Measurements from ENCODE around the gene MKLN1.

MKLN1 gene

DNA sequence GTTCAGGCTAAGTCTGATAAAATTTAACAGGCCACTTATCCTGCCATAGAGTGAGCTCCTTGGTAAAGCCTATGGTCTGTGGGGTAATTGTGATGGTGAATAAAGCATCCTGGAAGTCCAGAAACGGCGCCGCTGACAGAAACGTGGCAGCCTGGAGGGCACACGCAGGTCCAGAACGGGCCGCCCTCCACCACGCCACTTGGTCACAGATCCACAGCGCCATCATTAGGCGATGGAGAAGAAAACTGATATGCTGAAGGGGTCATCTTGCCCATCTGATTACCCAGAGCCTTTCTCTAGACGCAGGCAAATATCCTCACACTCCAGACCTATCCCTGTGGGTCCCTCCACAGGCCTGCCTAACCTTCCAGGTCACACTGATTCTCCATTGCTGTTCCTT is 190.9 kb downstream of the MKLN1 start:
- Histone ChIP-seq H3K4me2 (ENCODE audit: low read length) (no peak overlapping the region), H2BK5ac (ENCODE audit: low read length) (no peak overlapping the region), H4K5ac (ENCODE audit: low read length) (no peak overlapping the region), H3K36me3 (ENCODE audit: control insufficient read depth, insufficient read depth, low read length) (no peaks in the 10 kb centered on the region), H3K79me1 (ENCODE audit: low read length) (peaks cover 2% of the 10 kb centered on the region), H3K4me1 (ENCODE audit: control insufficient read depth, low read depth, low read length) (peaks cover 1% of the 10 kb centered on the region), H3K79me2 (ENCODE audit: control insufficient read depth, insufficient read depth, low read length) (peaks cover 80% of the 10 kb centered on the region), H3K56ac (ENCODE audit: low read length) (no peak overlapping the region), H3K27ac (ENCODE audit: low read depth, low read length) (peak overlapping the region; percentile 31), H3K4me3 (ENCODE audit: low read length) (no peak overlapping the region), H4K8ac (ENCODE audit: low read depth, low read length) (no peak overlapping the region), H3K23ac (ENCODE audit: low read length) (no peak overlapping the region), H2BK15ac (replicated peaks; ENCODE audit: low read depth) (peak overlapping the region; percentile 19), H2BK120ac (ENCODE audit: low read depth, low read length) (no peak overlapping the region), H3K9ac (ENCODE audit: low read length) (peak overlapping the region; percentile 21), H2AK5ac (ENCODE audit: low read length) (peak overlapping the region; percentile 69), H3K27me3 (ENCODE audit: insufficient read depth, low read length, poor library complexity) (no peaks in the 10 kb centered on the region), H3K18ac (ENCODE audit: low read length) (peak overlapping the region; percentile 21), H3K4ac (ENCODE audit: low read depth, low read length) (no peak overlapping the region)
- no CpG with 5 or more reads among the region's 11 CpGs for WGBS (ENCODE audit: extremely low coverage, insufficient coverage, low lambda C conversion rate)
- DNase-seq: no peak

DNA sequence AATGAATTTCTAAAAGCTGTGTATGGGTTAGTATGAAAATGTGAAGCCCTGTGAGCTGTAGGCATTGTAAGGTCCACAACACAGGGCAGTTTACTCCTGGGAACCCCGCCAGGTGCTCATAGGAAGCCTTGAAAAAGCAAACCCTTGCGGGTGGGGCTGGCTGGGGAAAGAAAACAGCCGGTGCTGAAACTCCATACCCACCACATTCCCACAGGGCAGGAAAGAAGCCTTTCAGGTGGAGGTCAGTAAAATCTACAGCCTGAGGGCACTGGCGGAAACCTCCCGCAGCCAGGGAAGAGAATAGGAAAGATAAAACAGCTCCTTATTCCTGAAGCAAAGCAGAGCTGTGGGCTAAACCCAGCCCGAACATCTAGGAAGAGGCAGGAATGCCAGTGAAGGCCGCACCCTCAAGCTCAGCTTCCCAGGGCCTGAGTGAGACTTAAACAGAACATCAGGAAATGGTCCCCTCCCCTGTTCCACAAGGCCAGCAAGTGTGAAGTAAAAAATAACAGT is 194.0 kb downstream of the MKLN1 start:
- Histone ChIP-seq H3K56ac (ENCODE audit: low read length) (peak overlapping the region; percentile 44), H4K5ac (ENCODE audit: low read length) (no peak overlapping the region), H3K27me3 (ENCODE audit: insufficient read depth, low read length, poor library complexity) (no peaks in the 10 kb centered on the region), H2BK15ac (replicated peaks; ENCODE audit: low read depth) (no peak overlapping the region), H3K79me2 (ENCODE audit: control insufficient read depth, insufficient read depth, low read length) (peaks cover 79% of the 10 kb centered on the region), H3K79me1 (ENCODE audit: low read length) (no peaks in the 10 kb centered on the region), H3K36me3 (ENCODE audit: control insufficient read depth, insufficient read depth, low read length) (no peaks in the 10 kb centered on the region), H3K4ac (ENCODE audit: low read depth, low read length) (no peak overlapping the region), H3K18ac (ENCODE audit: low read length) (no peak overlapping the region), H3K23ac (ENCODE audit: low read length) (no peak overlapping the region), H3K27ac (ENCODE audit: low read depth, low read length) (peak overlapping the region; percentile 31), H2BK5ac (ENCODE audit: low read length) (no peak overlapping the region), H3K9ac (ENCODE audit: low read length) (no peak overlapping the region), H3K4me1 (ENCODE audit: control insufficient read depth, low read depth, low read length) (peaks cover 1% of the 10 kb centered on the region), H3K4me3 (ENCODE audit: low read length) (no peak overlapping the region), H4K8ac (ENCODE audit: low read depth, low read length) (no peak overlapping the region), H3K4me2 (ENCODE audit: low read length) (no peak overlapping the region), H2BK120ac (ENCODE audit: low read depth, low read length) (no peak overlapping the region), H2AK5ac (ENCODE audit: low read length) (no peak overlapping the region)
- no CpG with 5 or more reads among the region's 7 CpGs for WGBS (ENCODE audit: extremely low coverage, insufficient coverage, low lambda C conversion rate)
- DNase-seq: peak; percentile 91

DNA sequence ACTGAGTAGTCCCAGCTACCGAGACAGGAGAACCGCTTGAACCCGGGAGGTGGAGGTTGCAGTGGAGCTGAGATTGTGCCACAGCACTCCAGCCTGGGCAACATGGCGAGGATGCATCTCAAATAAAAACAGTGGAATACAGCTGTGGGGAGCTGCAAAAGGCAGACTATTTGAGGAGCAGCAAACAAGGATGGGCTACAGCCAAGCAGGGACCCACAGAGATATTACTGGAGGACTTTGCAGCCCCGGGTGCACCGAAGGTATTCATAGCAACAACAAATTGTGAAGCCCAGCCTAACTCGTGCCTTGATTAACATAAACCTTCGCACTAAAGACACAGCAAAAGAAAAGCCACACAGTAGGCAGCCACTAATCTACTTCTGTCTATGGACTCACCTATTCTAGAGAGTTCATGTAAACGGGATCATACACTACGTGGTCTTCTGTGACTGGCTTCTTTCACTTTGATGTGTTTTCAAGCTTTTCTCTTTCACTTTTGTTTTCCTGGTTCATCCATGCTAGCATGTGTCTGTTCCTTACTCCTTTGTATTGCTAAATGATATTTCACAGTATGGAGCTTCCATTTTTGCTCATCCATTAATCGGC is 194.8 kb downstream of the MKLN1 start:
- H3K4ac ChIP-seq (ENCODE audit: low read depth, low read length): no peak overlapping the region
- H3K27ac ChIP-seq (ENCODE audit: low read depth, low read length): peak overlapping the region; percentile 37
- no peak overlapping the region for H3K4me3 ChIP-seq (ENCODE audit: low read length)
- no peak overlapping the region for H4K5ac ChIP-seq (ENCODE audit: low read length)
- H3K56ac ChIP-seq (ENCODE audit: low read length): peak overlapping the region; percentile 44
- H3K79me1 ChIP-seq (ENCODE audit: low read length): no peaks in the 10 kb centered on the region
- H3K79me2 ChIP-seq (ENCODE audit: control insufficient read depth, insufficient read depth, low read length): peaks cover 77% of the 10 kb centered on the region
- no peak overlapping the region for H2BK15ac ChIP-seq (replicated peaks; ENCODE audit: low read depth)
- no peak overlapping the region for H2BK120ac ChIP-seq (ENCODE audit: low read depth, low read length)
- no peaks in the 10 kb centered on the region for H3K27me3 ChIP-seq (ENCODE audit: insufficient read depth, low read length, poor library complexity)
- H4K8ac ChIP-seq (ENCODE audit: low read depth, low read length): no peak overlapping the region
- H3K9ac ChIP-seq (ENCODE audit: low read length): no peak overlapping the region
- no peak overlapping the region for H3K18ac ChIP-seq (ENCODE audit: low read length)
- H2BK5ac ChIP-seq (ENCODE audit: low read length): no peak overlapping the region
- H3K4me2 ChIP-seq (ENCODE audit: low read length): no peak overlapping the region
- no CpG with 5 or more reads among the region's 11 CpGs for WGBS (ENCODE audit: extremely low coverage, insufficient coverage, low lambda C conversion rate)
- no peaks in the 10 kb centered on the region for H3K36me3 ChIP-seq (ENCODE audit: control insufficient read depth, insufficient read depth, low read length)
- H2AK5ac ChIP-seq (ENCODE audit: low read length): no peak overlapping the region
- H3K23ac ChIP-seq (ENCODE audit: low read length): no peak overlapping the region
- no peak for DNase-seq
- H3K4me1 ChIP-seq (ENCODE audit: control insufficient read depth, low read depth, low read length): peaks cover 1% of the 10 kb centered on the region

DNA sequence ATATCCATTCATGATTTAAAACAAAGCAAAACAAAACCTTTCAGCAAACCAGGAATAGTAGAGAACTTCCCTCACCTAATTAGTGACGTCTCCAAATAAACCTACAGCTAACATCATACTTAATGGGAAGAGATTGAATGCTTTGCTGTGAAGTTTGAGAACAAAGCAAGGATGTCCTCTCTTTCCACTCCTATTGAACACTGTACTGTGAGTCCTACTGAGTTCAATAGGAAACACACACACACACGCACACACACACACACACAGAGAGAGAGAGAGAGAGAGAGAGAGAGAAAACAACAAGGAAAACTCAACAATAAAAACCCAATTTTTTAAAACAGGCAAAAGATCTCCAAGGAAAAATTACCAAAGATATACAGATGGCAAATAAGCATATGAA is 196.4 kb downstream of the MKLN1 start:
- Histone ChIP-seq H3K4me3 (ENCODE audit: low read length) (no peak overlapping the region), H3K4ac (ENCODE audit: low read depth, low read length) (no peak overlapping the region), H3K4me2 (ENCODE audit: low read length) (no peak overlapping the region), H3K79me1 (ENCODE audit: low read length) (no peaks in the 10 kb centered on the region), H3K9ac (ENCODE audit: low read length) (no peak overlapping the region), H3K27ac (ENCODE audit: low read depth, low read length) (no peak overlapping the region), H4K8ac (ENCODE audit: low read depth, low read length) (no peak overlapping the region), H3K56ac (ENCODE audit: low read length) (no peak overlapping the region), H2AK5ac (ENCODE audit: low read length) (no peak overlapping the region), H3K36me3 (ENCODE audit: control insufficient read depth, insufficient read depth, low read length) (no peaks in the 10 kb centered on the region), H3K18ac (ENCODE audit: low read length) (no peak overlapping the region), H2BK120ac (ENCODE audit: low read depth, low read length) (no peak overlapping the region), H3K23ac (ENCODE audit: low read length) (no peak overlapping the region), H4K5ac (ENCODE audit: low read length) (no peak overlapping the region), H2BK5ac (ENCODE audit: low read length) (no peak overlapping the region), H3K79me2 (ENCODE audit: control insufficient read depth, insufficient read depth, low read length) (peaks cover 76% of the 10 kb centered on the region), H3K4me1 (ENCODE audit: control insufficient read depth, low read depth, low read length) (peaks cover 3% of the 10 kb centered on the region), H2BK15ac (replicated peaks; ENCODE audit: low read depth) (no peak overlapping the region), H3K27me3 (ENCODE audit: insufficient read depth, low read length, poor library complexity) (no peaks in the 10 kb centered on the region)
- DNase-seq: no peak
- WGBS (ENCODE audit: extremely low coverage, insufficient coverage, low lambda C conversion rate): no CpG with 5 or more reads among the region's 2 CpGs

DNA sequence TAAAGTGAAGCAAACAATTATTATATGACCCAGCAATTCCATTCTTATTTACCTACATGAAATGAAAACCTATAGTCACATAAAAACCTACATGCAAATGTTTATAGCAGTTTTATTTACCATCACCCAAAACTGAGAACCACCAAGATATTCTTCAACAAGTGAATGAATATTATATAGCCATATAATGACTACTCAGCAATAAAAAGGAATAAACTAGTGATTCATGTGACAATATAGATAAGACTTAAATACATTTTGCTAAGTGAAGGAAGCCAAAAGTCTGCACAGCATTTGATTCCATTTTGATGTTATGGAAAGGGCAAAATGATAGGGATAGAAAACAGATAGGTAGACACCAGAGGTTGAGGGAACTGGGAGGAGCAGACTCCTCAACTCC is 197.0 kb downstream of the MKLN1 start:
- no peak overlapping the region for H3K9ac ChIP-seq (ENCODE audit: low read length)
- H3K4me3 ChIP-seq (ENCODE audit: low read length): no peak overlapping the region
- no peak overlapping the region for H2BK15ac ChIP-seq (replicated peaks; ENCODE audit: low read depth)
- H3K36me3 ChIP-seq (ENCODE audit: control insufficient read depth, insufficient read depth, low read length): no peaks in the 10 kb centered on the region
- H3K23ac ChIP-seq (ENCODE audit: low read length): no peak overlapping the region
- no peak overlapping the region for H4K8ac ChIP-seq (ENCODE audit: low read depth, low read length)
- H3K56ac ChIP-seq (ENCODE audit: low read length): no peak overlapping the region
- no peaks in the 10 kb centered on the region for H3K27me3 ChIP-seq (ENCODE audit: insufficient read depth, low read length, poor library complexity)
- H3K79me1 ChIP-seq (ENCODE audit: low read length): no peaks in the 10 kb centered on the region
- no peak overlapping the region for H3K27ac ChIP-seq (ENCODE audit: low read depth, low read length)
- DNase-seq: no peak
- H3K4me2 ChIP-seq (ENCODE audit: low read length): no peak overlapping the region
- no peak overlapping the region for H2AK5ac ChIP-seq (ENCODE audit: low read length)
- peaks cover 79% of the 10 kb centered on the region for H3K79me2 ChIP-seq (ENCODE audit: control insufficient read depth, insufficient read depth, low read length)
- no peak overlapping the region for H2BK5ac ChIP-seq (ENCODE audit: low read length)
- H2BK120ac ChIP-seq (ENCODE audit: low read depth, low read length): no peak overlapping the region
- H4K5ac ChIP-seq (ENCODE audit: low read length): no peak overlapping the region
- no peak overlapping the region for H3K18ac ChIP-seq (ENCODE audit: low read length)
- peaks cover 8% of the 10 kb centered on the region for H3K4me1 ChIP-seq (ENCODE audit: control insufficient read depth, low read depth, low read length)
- no peak overlapping the region for H3K4ac ChIP-seq (ENCODE audit: low read depth, low read length)

DNA sequence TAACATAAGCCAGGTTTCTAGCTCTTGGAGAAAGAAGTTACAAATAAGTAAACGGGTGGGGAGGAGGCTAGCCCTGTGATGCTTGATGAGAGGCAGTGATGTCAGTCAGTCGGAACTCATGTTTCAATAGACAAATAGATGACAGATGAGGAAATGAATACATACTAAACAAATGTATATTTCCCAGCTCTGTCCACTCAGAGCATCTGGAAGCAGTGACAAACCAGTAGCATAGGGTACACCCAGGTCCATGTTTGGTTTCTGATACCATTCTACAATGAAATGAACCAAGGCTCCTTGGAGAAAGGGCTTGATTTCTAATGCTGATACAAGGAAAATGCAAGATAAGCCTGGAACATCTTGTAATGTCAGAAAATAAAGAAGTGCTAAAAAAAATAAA is 198.1 kb downstream of the MKLN1 start:
- H4K8ac ChIP-seq (ENCODE audit: low read depth, low read length): no peak overlapping the region
- H3K4me1 ChIP-seq (ENCODE audit: control insufficient read depth, low read depth, low read length): peaks cover 10% of the 10 kb centered on the region
- no peak overlapping the region for H2BK5ac ChIP-seq (ENCODE audit: low read length)
- DNase-seq: no peak
- H3K27me3 ChIP-seq (ENCODE audit: insufficient read depth, low read length, poor library complexity): no peaks in the 10 kb centered on the region
- H3K36me3 ChIP-seq (ENCODE audit: control insufficient read depth, insufficient read depth, low read length): no peaks in the 10 kb centered on the region
- no peak overlapping the region for H4K5ac ChIP-seq (ENCODE audit: low read length)
- no peak overlapping the region for H2AK5ac ChIP-seq (ENCODE audit: low read length)
- no peak overlapping the region for H2BK120ac ChIP-seq (ENCODE audit: low read depth, low read length)
- H3K23ac ChIP-seq (ENCODE audit: low read length): no peak overlapping the region
- no peak overlapping the region for H2BK15ac ChIP-seq (replicated peaks; ENCODE audit: low read depth)
- H3K79me2 ChIP-seq (ENCODE audit: control insufficient read depth, insufficient read depth, low read length): peaks cover 76% of the 10 kb centered on the region
- no CpG with 5 or more reads among the region's 2 CpGs for WGBS (ENCODE audit: extremely low coverage, insufficient coverage, low lambda C conversion rate)
- peaks cover 2% of the 10 kb centered on the region for H3K79me1 ChIP-seq (ENCODE audit: low read length)
- H3K18ac ChIP-seq (ENCODE audit: low read length): no peak overlapping the region
- H3K9ac ChIP-seq (ENCODE audit: low read length): no peak overlapping the region
- no peak overlapping the region for H3K27ac ChIP-seq (ENCODE audit: low read depth, low read length)
- H3K4ac ChIP-seq (ENCODE audit: low read depth, low read length): no peak overlapping the region
- H3K56ac ChIP-seq (ENCODE audit: low read length): no peak overlapping the region
- H3K4me3 ChIP-seq (ENCODE audit: low read length): no peak overlapping the region
- H3K4me2 ChIP-seq (ENCODE audit: low read length): no peak overlapping the region
